ENCODE data around the gene SLC44A1.

Gene SLC44A1

DNA sequence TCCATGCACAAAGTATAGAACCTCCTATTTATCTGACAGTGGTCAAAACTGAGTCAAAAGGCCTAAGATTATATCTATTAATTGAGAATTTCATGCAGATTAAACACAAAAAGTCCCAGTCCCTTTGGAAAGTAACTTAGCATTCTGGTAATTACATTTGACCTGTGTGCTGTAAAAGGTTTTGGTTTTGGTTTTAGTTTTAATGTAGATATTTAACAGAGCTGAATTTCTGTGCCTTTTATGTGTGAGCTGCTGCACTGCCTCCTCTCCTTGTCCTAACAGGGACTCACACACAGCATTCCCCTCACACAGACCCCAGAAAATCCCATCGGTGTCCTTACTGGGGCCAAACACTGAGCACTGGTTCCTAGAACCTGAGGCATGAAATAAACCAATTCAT is 172.4 kb downstream of the SLC44A1 start (continued):
- TF ChIP-seq, protein P1, sequence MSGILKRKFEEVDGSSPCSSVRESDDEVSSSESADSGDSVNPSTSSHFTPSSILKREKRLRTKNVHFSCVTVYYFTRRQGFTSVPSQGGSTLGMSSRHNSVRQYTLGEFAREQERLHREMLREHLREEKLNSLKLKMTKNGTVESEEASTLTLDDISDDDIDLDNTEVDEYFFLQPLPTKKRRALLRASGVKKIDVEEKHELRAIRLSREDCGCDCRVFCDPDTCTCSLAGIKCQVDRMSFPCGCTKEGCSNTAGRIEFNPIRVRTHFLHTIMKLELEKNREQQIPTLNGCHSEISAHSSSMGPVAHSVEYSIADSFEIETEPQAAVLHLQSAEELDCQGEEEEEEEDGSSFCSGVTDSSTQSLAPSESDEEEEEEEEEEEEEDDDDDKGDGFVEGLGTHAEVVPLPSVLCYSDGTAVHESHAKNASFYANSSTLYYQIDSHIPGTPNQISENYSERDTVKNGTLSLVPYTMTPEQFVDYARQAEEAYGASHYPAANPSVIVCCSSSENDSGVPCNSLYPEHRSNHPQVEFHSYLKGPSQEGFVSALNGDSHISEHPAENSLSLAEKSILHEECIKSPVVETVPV (CRISPR knock-in tag; IDR thresholded peaks at IDR 0.05), result no peak
- TF ChIP-seq RARB (CRISPR knock-in tag; IDR thresholded peaks at IDR 0.05) (no peak), ARNTL (CRISPR knock-in tag; IDR thresholded peaks at IDR 0.05; ENCODE audit: borderline replicate concordance, low read depth) (no peak), TOX (CRISPR knock-in tag; IDR thresholded peaks at IDR 0.05; ENCODE audit: borderline replicate concordance) (no peak)

DNA sequence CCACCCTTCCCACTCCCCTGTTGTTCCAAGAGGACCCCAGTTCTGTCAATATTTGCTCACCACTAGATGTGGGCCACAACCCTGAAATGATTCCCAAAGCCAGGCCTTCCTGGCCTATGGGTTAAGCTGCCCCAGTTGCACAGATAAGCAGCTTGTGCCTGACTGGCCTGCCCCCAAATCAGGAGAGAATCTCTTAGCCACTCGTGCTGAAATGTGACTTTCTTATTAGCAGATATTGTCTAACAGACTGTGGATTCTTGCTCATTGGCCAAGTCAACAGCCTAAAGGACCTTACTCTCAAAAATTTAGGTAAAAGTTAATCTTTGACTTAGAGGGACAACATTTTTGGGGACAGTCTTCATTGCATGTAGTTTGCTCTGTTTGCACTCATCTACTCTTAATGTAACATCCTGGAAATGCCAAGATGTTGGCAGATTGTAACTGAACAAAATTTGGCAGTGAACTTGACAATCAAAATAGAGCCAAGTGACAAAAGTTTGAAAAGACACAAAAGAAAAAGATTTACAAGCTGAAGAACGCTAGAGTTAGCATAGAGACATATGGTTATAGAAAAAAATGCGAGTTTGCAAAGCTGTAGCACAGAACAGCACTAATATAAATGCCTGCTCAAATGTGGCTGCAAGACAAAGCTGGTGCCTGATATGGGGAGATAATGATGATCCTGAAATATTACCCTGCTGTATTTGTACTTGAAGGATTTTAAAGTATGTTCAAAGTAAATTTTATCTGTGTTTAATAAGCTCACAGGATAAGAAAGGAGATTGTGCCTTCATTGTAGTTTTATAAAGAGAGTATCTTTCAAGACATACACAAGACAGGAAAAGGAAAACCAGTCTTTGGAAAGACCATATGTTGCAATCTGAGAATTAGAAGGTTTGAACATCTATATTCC is 174.4 kb downstream of the SLC44A1 start:
- ATAC-seq, result no peak

DNA sequence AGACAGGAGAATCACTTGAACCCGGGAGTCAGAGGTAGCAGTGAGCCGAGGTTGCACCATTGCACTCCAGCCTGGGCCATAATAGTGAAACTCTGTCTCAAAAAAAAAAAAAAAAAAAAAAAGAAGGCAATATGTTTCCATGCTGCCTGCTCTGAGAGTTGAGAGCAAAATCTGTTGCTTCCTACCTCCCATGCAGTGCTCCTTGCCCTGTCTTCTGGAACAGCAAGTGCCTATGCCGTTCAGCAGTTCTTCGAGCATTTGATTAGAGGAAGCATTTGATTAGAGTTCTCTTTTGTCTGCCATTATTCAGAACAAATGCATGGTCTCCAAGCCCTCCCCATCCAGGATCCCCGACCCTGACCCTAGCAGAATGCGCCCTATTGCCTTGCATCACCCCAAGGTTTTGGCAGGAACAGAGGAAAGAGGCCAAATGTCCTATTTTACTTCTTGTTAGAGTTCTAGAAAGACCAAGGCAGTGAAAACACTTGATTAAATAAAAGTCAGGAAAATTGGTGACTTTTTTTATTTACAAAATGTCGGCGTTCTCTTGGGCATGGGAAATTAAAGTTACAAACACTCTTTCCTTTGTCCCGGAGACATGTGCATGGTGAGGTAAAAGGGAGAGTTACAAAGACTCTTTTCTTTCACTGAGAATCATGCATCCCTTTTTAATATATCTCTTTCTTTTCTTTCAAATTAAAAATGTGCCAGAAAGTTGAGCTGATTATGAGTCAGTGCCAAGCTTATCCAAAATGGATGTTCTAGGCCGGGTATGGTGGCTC is 175.6 kb downstream of the SLC44A1 start:
- ATAC-seq, result no peak
- TF ChIP-seq ZNF8 (CRISPR knock-in tag; IDR thresholded peaks at IDR 0.05) (no peak), ISL1 (CRISPR knock-in tag; IDR thresholded peaks at IDR 0.05) (no peak), ESRRG (CRISPR knock-in tag; IDR thresholded peaks at IDR 0.05) (no peak), BACH2 (CRISPR knock-in tag; IDR thresholded peaks at IDR 0.05; ENCODE audit: borderline replicate concordance) (no peak), CSDC2 (CRISPR knock-in tag; IDR thresholded peaks at IDR 0.05) (no peak)
- TF ChIP-seq, protein P2, sequence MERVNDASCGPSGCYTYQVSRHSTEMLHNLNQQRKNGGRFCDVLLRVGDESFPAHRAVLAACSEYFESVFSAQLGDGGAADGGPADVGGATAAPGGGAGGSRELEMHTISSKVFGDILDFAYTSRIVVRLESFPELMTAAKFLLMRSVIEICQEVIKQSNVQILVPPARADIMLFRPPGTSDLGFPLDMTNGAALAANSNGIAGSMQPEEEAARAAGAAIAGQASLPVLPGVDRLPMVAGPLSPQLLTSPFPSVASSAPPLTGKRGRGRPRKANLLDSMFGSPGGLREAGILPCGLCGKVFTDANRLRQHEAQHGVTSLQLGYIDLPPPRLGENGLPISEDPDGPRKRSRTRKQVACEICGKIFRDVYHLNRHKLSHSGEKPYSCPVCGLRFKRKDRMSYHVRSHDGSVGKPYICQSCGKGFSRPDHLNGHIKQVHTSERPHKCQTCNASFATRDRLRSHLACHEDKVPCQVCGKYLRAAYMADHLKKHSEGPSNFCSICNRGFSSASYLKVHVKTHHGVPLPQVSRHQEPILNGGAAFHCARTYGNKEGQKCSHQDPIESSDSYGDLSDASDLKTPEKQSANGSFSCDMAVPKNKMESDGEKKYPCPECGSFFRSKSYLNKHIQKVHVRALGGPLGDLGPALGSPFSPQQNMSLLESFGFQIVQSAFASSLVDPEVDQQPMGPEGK (CRISPR knock-in tag; IDR thresholded peaks at IDR 0.05; ENCODE audit: borderline replicate concordance), result no peak
- TF ChIP-seq, protein P1 (CRISPR knock-in tag; IDR thresholded peaks at IDR 0.05), result no peak

More for the DNA sequence above, 174.4 kb downstream of the SLC44A1 start:
- TF ChIP-seq ZNF565 (CRISPR knock-in tag; conservative IDR thresholded peaks at IDR 0.05; ENCODE audit: low read depth) (no peak), ZNF70 (CRISPR knock-in tag; IDR thresholded peaks at IDR 0.05) (no peak), ZC3H10 (CRISPR knock-in tag; IDR thresholded peaks at IDR 0.05) (no peak), OSR1 (CRISPR knock-in tag; IDR thresholded peaks at IDR 0.05) (no peak), ARNTL (CRISPR knock-in tag; IDR thresholded peaks at IDR 0.05; ENCODE audit: borderline replicate concordance, low read depth) (no peak), TOX (CRISPR knock-in tag; IDR thresholded peaks at IDR 0.05; ENCODE audit: borderline replicate concordance) (no peak), RARB (CRISPR knock-in tag; IDR thresholded peaks at IDR 0.05) (no peak), ZFP30 (CRISPR knock-in tag; IDR thresholded peaks at IDR 0.05) (no peak), ISL1 (CRISPR knock-in tag; IDR thresholded peaks at IDR 0.05) (no peak), SNAI2 (CRISPR knock-in tag; IDR thresholded peaks at IDR 0.05) (no peak), ZNF8 (CRISPR knock-in tag; IDR thresholded peaks at IDR 0.05) (no peak), GLIS3 (CRISPR knock-in tag; IDR thresholded peaks at IDR 0.05) (no peak), PPARA (CRISPR knock-in tag; IDR thresholded peaks at IDR 0.05; ENCODE audit: borderline replicate concordance) (no peak), ESRRG (CRISPR knock-in tag; IDR thresholded peaks at IDR 0.05) (no peak), BACH2 (CRISPR knock-in tag; IDR thresholded peaks at IDR 0.05; ENCODE audit: borderline replicate concordance) (no peak), TCF4 (CRISPR knock-in tag; IDR thresholded peaks at IDR 0.05; ENCODE audit: borderline replicate concordance) (no peak)
- TF ChIP-seq, protein P3, sequence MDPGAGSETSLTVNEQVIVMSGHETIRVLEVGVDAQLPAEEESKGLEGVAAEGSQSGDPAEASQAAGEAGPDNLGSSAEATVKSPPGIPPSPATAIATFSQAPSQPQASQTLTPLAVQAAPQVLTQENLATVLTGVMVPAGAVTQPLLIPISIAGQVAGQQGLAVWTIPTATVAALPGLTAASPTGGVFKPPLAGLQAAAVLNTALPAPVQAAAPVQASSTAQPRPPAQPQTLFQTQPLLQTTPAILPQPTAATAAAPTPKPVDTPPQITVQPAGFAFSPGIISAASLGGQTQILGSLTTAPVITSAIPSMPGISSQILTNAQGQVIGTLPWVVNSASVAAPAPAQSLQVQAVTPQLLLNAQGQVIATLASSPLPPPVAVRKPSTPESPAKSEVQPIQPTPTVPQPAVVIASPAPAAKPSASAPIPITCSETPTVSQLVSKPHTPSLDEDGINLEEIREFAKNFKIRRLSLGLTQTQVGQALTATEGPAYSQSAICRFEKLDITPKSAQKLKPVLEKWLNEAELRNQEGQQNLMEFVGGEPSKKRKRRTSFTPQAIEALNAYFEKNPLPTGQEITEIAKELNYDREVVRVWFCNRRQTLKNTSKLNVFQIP (CRISPR knock-in tag; IDR thresholded peaks at IDR 0.05; ENCODE audit: borderline replicate concordance, low read depth), result no peak
- TF ChIP-seq, protein P4, sequence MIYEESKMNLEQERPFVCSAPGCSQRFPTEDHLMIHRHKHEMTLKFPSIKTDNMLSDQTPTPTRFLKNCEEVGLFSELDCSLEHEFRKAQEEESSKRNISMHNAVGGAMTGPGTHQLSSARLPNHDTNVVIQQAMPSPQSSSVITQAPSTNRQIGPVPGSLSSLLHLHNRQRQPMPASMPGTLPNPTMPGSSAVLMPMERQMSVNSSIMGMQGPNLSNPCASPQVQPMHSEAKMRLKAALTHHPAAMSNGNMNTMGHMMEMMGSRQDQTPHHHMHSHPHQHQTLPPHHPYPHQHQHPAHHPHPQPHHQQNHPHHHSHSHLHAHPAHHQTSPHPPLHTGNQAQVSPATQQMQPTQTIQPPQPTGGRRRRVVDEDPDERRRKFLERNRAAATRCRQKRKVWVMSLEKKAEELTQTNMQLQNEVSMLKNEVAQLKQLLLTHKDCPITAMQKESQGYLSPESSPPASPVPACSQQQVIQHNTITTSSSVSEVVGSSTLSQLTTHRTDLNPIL (CRISPR knock-in tag; IDR thresholded peaks at IDR 0.05; ENCODE audit: low read depth), result no peak
- TF ChIP-seq, protein P5, sequence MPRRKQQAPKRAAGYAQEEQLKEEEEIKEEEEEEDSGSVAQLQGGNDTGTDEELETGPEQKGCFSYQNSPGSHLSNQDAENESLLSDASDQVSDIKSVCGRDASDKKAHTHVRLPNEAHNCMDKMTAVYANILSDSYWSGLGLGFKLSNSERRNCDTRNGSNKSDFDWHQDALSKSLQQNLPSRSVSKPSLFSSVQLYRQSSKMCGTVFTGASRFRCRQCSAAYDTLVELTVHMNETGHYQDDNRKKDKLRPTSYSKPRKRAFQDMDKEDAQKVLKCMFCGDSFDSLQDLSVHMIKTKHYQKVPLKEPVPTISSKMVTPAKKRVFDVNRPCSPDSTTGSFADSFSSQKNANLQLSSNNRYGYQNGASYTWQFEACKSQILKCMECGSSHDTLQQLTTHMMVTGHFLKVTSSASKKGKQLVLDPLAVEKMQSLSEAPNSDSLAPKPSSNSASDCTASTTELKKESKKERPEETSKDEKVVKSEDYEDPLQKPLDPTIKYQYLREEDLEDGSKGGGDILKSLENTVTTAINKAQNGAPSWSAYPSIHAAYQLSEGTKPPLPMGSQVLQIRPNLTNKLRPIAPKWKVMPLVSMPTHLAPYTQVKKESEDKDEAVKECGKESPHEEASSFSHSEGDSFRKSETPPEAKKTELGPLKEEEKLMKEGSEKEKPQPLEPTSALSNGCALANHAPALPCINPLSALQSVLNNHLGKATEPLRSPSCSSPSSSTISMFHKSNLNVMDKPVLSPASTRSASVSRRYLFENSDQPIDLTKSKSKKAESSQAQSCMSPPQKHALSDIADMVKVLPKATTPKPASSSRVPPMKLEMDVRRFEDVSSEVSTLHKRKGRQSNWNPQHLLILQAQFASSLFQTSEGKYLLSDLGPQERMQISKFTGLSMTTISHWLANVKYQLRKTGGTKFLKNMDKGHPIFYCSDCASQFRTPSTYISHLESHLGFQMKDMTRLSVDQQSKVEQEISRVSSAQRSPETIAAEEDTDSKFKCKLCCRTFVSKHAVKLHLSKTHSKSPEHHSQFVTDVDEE (CRISPR knock-in tag; IDR thresholded peaks at IDR 0.05), result no peak

Data from SK-N-SH treated with all-trans-retinoic acid at 6 μM for 48 hours (cell line).